Activated CD8-positive, alpha-beta T cell treated with anti-CD3 and anti-CD28 coated beads, Interleukin-2, amount 10 ng/mL, durations not matched to agents 7 days and 5 days (primary cell): ENCODE measurements around the gene CKAP5. TPM values are rescaled to one million over a fixed set of nuclear protein-coding genes. Genes with fewer than 3 reads are reported as not detected.

ENCODE experiments used
- ATAC-seq: fragments of 150-1000 bp; cut with Tn5 transposase; one replicate; pipeline ENCODE4 v1.10.0; 2021; ENCODE audit warnings: moderate library complexity
- CTCF ChIA-PET: fragments of 350-600 bp; sonication (Branson Sonifier 250); formaldehyde crosslinking; loops from one replicate; lab custom pipeline; 2021; ENCODE audit warnings: antibody characterized with exemption; lab: Charles Lee
- POLR2A ChIA-PET: fragments of 350-600 bp; sonication (Branson Sonifier 250); formaldehyde crosslinking; loops from one replicate; lab custom pipeline; 2021; ENCODE audit warnings: antibody characterized with exemption; lab: Charles Lee
- DNase-seq: peaks from one replicate; pipeline ENCODE4 v3.0.0-alpha.2; 2020
- H3K27ac Mint-ChIP-seq: one replicate; pipeline ENCODE4 v1.8.0; 2021; ENCODE audit warnings: mild to moderate bottlenecking, mixed read lengths
- H3K27me3 Mint-ChIP-seq: one replicate; pipeline ENCODE4 v1.8.0; 2021; ENCODE audit warnings: low read depth, mixed read lengths
- H3K36me3 Mint-ChIP-seq: one replicate; pipeline ENCODE4 v1.8.0; 2021; ENCODE audit warnings: low read depth, mixed read lengths
- H3K4me1 Mint-ChIP-seq: one replicate; pipeline ENCODE4 v1.8.0; 2021; ENCODE audit warnings: low read depth, mixed read lengths
- H3K4me3 Mint-ChIP-seq: one replicate; pipeline ENCODE4 v1.8.0; 2021; ENCODE audit warnings: mild to moderate bottlenecking, mixed read lengths
- H3K9me3 Mint-ChIP-seq: one replicate; pipeline ENCODE4 v1.8.0; 2022; ENCODE audit warnings: mixed read lengths; ENCODE audit not compliant: insufficient read depth
- total RNA-seq, 2 experiments: library from RNA; stranded (reverse); gene quantifications; one replicate each; pipeline ENCODE4 v1.2.3, GENCODE V29; 2021

The CKAP5 gene
- total RNA-seq, 2 experiments from 2014 or later: 174 to 176 TPM

GRCh38 chr11:46706886-46707285 lies 139.2 kb downstream of the CKAP5 start:
- Mint-ChIP-seq H3K27me3 (no peaks in the 10 kb centered on the region), H3K4me1 (peaks cover 16% of the 10 kb centered on the region), H3K36me3 (peaks cover 47% of the 10 kb centered on the region), H3K4me3 (no peak overlapping the region), H3K27ac (no peak overlapping the region), H3K9me3 (no peaks in the 10 kb centered on the region)
- CTCF ChIA-PET: no interaction called here
- ATAC-seq (no peak), DNase-seq (no peak)
- POLR2A ChIA-PET: interaction anchor here (1.4 kb wide), 1 partner anchor 36 kb away, joined by 4 read pairs; no protein-coding TSS in a partner anchor

GRCh38 chr11:46705070-46705688 lies 140.9 kb downstream of the CKAP5 start:
- peaks cover 23% of the 10 kb centered on the region for H3K4me1 Mint-ChIP-seq
- POLR2A ChIA-PET: no interaction called here
- peaks cover 60% of the 10 kb centered on the region for H3K36me3 Mint-ChIP-seq

GRCh38 chr11:46701078-46701654 lies 144.9 kb downstream of the CKAP5 start:
- ATAC-seq (no peak), DNase-seq (no peak)
- CTCF ChIA-PET: interaction anchor here (0.6 to 2.8 kb wide), 6 partner anchors 8 to 235 kb away, joined by 3 to 22 read pairs (median 4); partner anchors contain the start of gene CSTPP1
- Mint-ChIP-seq H3K36me3 (peaks cover 56% of the 10 kb centered on the region), H3K27ac (peak overlapping the region; percentile 97), H3K27me3 (no peaks in the 10 kb centered on the region), H3K4me1 (peaks cover 49% of the 10 kb centered on the region), H3K9me3 (no peaks in the 10 kb centered on the region), H3K4me3 (peak overlapping the region; percentile 98)
- POLR2A ChIA-PET: interaction anchor here (0.6 to 2.2 kb wide), 15 partner anchors 9 to 1067 kb away, joined by 3 to 17 read pairs (median 5); partner anchors contain the start of gene CKAP5

More at GRCh38 chr11:46705070-46705688, 140.9 kb downstream of the CKAP5 start:
- ATAC-seq (no peak), DNase-seq (no peak)
- no peak overlapping the region for H3K27ac Mint-ChIP-seq
- H3K4me3 Mint-ChIP-seq: no peak overlapping the region
- no peaks in the 10 kb centered on the region for H3K27me3 Mint-ChIP-seq
- no peaks in the 10 kb centered on the region for H3K9me3 Mint-ChIP-seq
- CTCF ChIA-PET: no interaction called here

GRCh38 chr11:46700241-46701077 lies 145.6 kb downstream of the CKAP5 start, which contains the start of the genes ARHGAP1 and ZNF408:
TSS of gene ARHGAP1 (minus strand) at chr11:46700619. CDS start at chr11:46696107, 4,512 bp downstream.
TSS of gene ZNF408 (plus strand) at chr11:46701031. CDS start at chr11:46701048, 17 bp downstream.
- H3K9me3 Mint-ChIP-seq: no peaks in the 10 kb centered on the region
- H3K4me1 Mint-ChIP-seq: peaks cover 55% of the 10 kb centered on the region
- H3K4me3 Mint-ChIP-seq: peak within 1 kb of the TSS; percentile 98
- H3K27ac Mint-ChIP-seq: peak within 1 kb of the TSS; percentile 97
- H3K27me3 Mint-ChIP-seq: no peaks in the 10 kb centered on the region
- H3K36me3 Mint-ChIP-seq: peaks cover 56% of the 10 kb centered on the region
- POLR2A ChIA-PET: interaction anchor here (0.6 to 2.2 kb wide), 20 partner anchors 9 to 1068 kb away, joined by 3 to 17 read pairs (median 4); partner anchors contain the start of genes ACP2, CKAP5 and DDB2
- DNase-seq (peak; percentile 100), ATAC-seq (peak; percentile 92)
- CTCF ChIA-PET: interaction anchor here (0.6 to 2.8 kb wide), 7 partner anchors 9 to 236 kb away, joined by 3 to 22 read pairs (median 4); partner anchors contain the start of gene CSTPP1

- no peaks in the 10 kb centered on the region for H3K9me3 Mint-ChIP-seq
- peak overlapping the region; percentile 13 for H3K27ac Mint-ChIP-seq
- DNase-seq: no peak
- ChIA-PET POLR2A (interaction anchor here (1.4 kb wide), 1 partner anchor 28 kb away, joined by 5 read pairs; no protein-coding TSS in a partner anchor), CTCF (interaction anchor here (0.6 to 1.3 kb wide), 2 partner anchors 29 to 42 kb away, joined by 3 read pairs; no protein-coding TSS in a partner anchor)
- H3K27me3 Mint-ChIP-seq: no peaks in the 10 kb centered on the region
- H3K4me1 Mint-ChIP-seq: peaks cover 60% of the 10 kb centered on the region
- peaks cover 56% of the 10 kb centered on the region for H3K36me3 Mint-ChIP-seq
- peak overlapping the region; percentile 98 for H3K4me3 Mint-ChIP-seq
- no peak for ATAC-seq
Measured at GRCh38 chr11:46698597-46698996, 147.5 kb downstream of the CKAP5 start.

- Mint-ChIP-seq H3K36me3 (peaks cover 48% of the 10 kb centered on the region), H3K27me3 (no peaks in the 10 kb centered on the region), H3K9me3 (no peaks in the 10 kb centered on the region), H3K4me1 (peaks cover 51% of the 10 kb centered on the region), H3K27ac (peak overlapping the region; percentile 8), H3K4me3 (no peak overlapping the region)
- no peak for ATAC-seq
- POLR2A ChIA-PET: interaction anchor here (0.7 to 1.4 kb wide), 4 partner anchors 27 to 81 kb away, joined by 3 to 5 read pairs (median 4); partner anchors contain the start of genes ATG13 and HARBI1
- no peak for DNase-seq
- CTCF ChIA-PET: no interaction called here
Measured at GRCh38 chr11:46697723-46698122, 148.4 kb downstream of the CKAP5 start.

- DNase-seq (no peak), ATAC-seq (no peak)
- Mint-ChIP-seq H3K4me1 (peaks cover 47% of the 10 kb centered on the region), H3K27me3 (no peaks in the 10 kb centered on the region), H3K36me3 (peaks cover 45% of the 10 kb centered on the region), H3K9me3 (no peaks in the 10 kb centered on the region), H3K4me3 (no peak overlapping the region), H3K27ac (peak overlapping the region; percentile 8)
- POLR2A ChIA-PET: interaction anchor here (0.7 to 1.2 kb wide), 3 partner anchors 39 to 80 kb away, joined by 3 to 4 read pairs (median 3); partner anchors contain the start of genes ATG13 and HARBI1
- CTCF ChIA-PET: no interaction called here
Measured at GRCh38 chr11:46697303-46697702, 148.8 kb downstream of the CKAP5 start.

- no peaks in the 10 kb centered on the region for H3K27me3 Mint-ChIP-seq
- POLR2A ChIA-PET: interaction anchor here (1.2 kb wide), 1 partner anchor 25 kb away, joined by 6 read pairs; no protein-coding TSS in a partner anchor
- peaks cover 37% of the 10 kb centered on the region for H3K4me1 Mint-ChIP-seq
- no peak overlapping the region for H3K27ac Mint-ChIP-seq
- peaks cover 38% of the 10 kb centered on the region for H3K36me3 Mint-ChIP-seq
- DNase-seq (no peak), ATAC-seq (no peak)
- CTCF ChIA-PET: no interaction called here
- H3K9me3 Mint-ChIP-seq: no peaks in the 10 kb centered on the region
- H3K4me3 Mint-ChIP-seq: no peak overlapping the region
Measured at GRCh38 chr11:46696212-46696558, 149.9 kb downstream of the CKAP5 start.

- Mint-ChIP-seq H3K36me3 (peaks cover 35% of the 10 kb centered on the region), H3K4me3 (no peak overlapping the region), H3K27me3 (no peaks in the 10 kb centered on the region), H3K4me1 (peaks cover 37% of the 10 kb centered on the region), H3K27ac (peak overlapping the region; percentile 57), H3K9me3 (no peaks in the 10 kb centered on the region)
- POLR2A ChIA-PET: interaction anchor here (1.2 kb wide), 1 partner anchor 25 kb away, joined by 6 read pairs; no protein-coding TSS in a partner anchor
- ATAC-seq (no peak), DNase-seq (no peak)
- CTCF ChIA-PET: no interaction called here
Measured at GRCh38 chr11:46695345-46696211, 150.5 kb downstream of the CKAP5 start.

- H3K4me1 Mint-ChIP-seq: peaks cover 34% of the 10 kb centered on the region
- H3K4me3 Mint-ChIP-seq: no peak overlapping the region
- CTCF ChIA-PET: interaction anchor here (0.6 kb wide), 1 partner anchor 88 kb away, joined by 3 read pairs; no protein-coding TSS in a partner anchor
- H3K36me3 Mint-ChIP-seq: peaks cover 34% of the 10 kb centered on the region
- ATAC-seq (no peak), DNase-seq (no peak)
- H3K27ac Mint-ChIP-seq: no peak overlapping the region
- POLR2A ChIA-PET: interaction anchor here (0.6 to 1.5 kb wide), 2 partner anchors 20 to 1495 kb away, joined by 3 to 4 read pairs; no protein-coding TSS in a partner anchor
- no peaks in the 10 kb centered on the region for H3K27me3 Mint-ChIP-seq
- H3K9me3 Mint-ChIP-seq: no peaks in the 10 kb centered on the region
Measured at GRCh38 chr11:46694607-46695006, 151.5 kb downstream of the CKAP5 start.
